Aorta (tissue), 5 donors: ENCODE results near the gene GSX2. TPM values are rescaled to one million over a fixed set of nuclear protein-coding genes. Genes with fewer than 3 reads are reported as not detected.

Experiments
- ATAC-seq: fragments of 200-7000 bp; cut with Tn5 transposase; one replicate; pipeline ENCODE4 v1.9.1; 2022; ENCODE audit warnings: moderate library complexity; ENCODE audit not compliant: low FRiP score
- DNase-seq, 2 donors: peaks; one replicate each; pipeline ENCODE4 v3.0.0-alpha.2; 2020
- H3K27ac ChIP-seq, 2 donors: one replicate each; pipeline ENCODE4 v1.5.1; 2013; ENCODE audit warnings: low read length in 2 of 2, mild to moderate bottlenecking in 2 of 2, moderate library complexity in 2 of 2, control low read depth in 1 of 2, inconsistent platforms in 1 of 2, low read depth in 1 of 2
- H3K27me3 ChIP-seq, 2 donors: one replicate each; pipeline ENCODE4 v1.6.1; 2013; ENCODE audit warnings: control low read depth in 1 of 2, low read length in 1 of 2, mild to moderate bottlenecking in 1 of 2, moderate library complexity in 1 of 2; ENCODE audit not compliant: insufficient read depth in 2 of 2, control insufficient read depth in 1 of 2
- H3K36me3 ChIP-seq, 2 donors: one replicate each; pipeline ENCODE4 v1.6.1; 2013; ENCODE audit warnings: control low read depth in 1 of 2, low read length in 1 of 2, mild to moderate bottlenecking in 1 of 2; ENCODE audit not compliant: insufficient read depth in 2 of 2, control insufficient read depth in 1 of 2
- H3K4me1 ChIP-seq, 2 donors: one replicate each; pipeline ENCODE4 v1.6.1; 2013; ENCODE audit warnings: low read length in 2 of 2, control low read depth in 1 of 2, mild to moderate bottlenecking in 1 of 2, moderate library complexity in 1 of 2; ENCODE audit not compliant: insufficient read depth in 2 of 2, control insufficient read depth in 1 of 2
- H3K4me3 ChIP-seq, 2 donors: one replicate each; pipeline ENCODE4 v1.5.1; 2013; ENCODE audit warnings: low read length in 2 of 2, control low read depth in 1 of 2, mild to moderate bottlenecking in 1 of 2
- H3K9me3 ChIP-seq: one replicate; pipeline ENCODE4 v1.6.1; 2013; ENCODE audit warnings: mild to moderate bottlenecking, low read length; ENCODE audit not compliant: control insufficient read depth
- WGBS, 2 donors: extraction: QIAGEN DNeasy Blood & Tissue Kit; methylation state at CpG; one replicate each; pipeline ENCODE4 v1.1.7; 2013; 5-methylcytosine and 5-hydroxymethylcytosine counted together
- intact Hi-C, 2 donors: fragments of 100-400 bp; cut with DNase I; formaldehyde crosslinking; loops; one replicate each; pipeline versions ENCODE4 v1.14.2 to v1.15.0; 2022
- polyA plus RNA-seq, 2 donors: library from polyadenylated mRNA; stranded (reverse); fragments of 200-250 nt; gene quantifications; one replicate each; pipeline ENCODE4 v1.2.3, GENCODE V29; 2013
- total RNA-seq, 2 donors: library from RNA; stranded (reverse); fragmentation: NEBNext Ultra II Directional; extraction: Animal tissue kit (Norgen Biotek cat#: 25700); gene quantifications; one replicate each; pipeline ENCODE4 v1.2.1, GENCODE V29; 2021
- donor health status: healthy with polysubstance abuse.
- donor health status: Bipolar disorder and iron deficiency.
- donor health status: DM: no; HTN: no; CAD: no.
- donor health status: DM: no; HTN: no; CAD: no.
- donor health status: DM: yes; HTN: yes; CAD: no.

GSX2 gene
- total and polyA plus RNA-seq, 4 donors, result not detected

DNA sequence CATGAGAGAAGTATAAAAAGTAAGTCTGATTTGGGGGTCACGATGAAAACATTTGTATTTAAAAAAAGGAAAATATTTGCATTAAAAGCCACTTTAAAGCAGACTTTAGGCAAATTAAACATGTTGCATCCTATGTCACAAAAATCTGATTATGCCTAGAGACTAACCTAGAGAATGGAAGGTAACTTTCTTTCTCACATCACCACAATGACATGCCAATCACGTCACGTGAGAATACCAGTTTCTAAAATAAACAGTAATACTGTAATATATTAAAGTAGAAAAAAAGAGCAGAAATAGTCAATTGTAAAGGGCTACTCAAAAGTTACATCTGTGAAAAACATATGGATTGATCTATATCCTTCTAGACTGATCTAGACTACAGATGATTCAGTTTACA is 38.9 kb upstream of the GSX2 start:
- ATAC-seq, result no peak
- WGBS, 2 donors, result 39 to 43% methylated on average over 3 of the region's 3 CpGs
- peak overlapping the region in 1 of 2 donors; percentile 18 for H3K4me3 ChIP-seq

DNA sequence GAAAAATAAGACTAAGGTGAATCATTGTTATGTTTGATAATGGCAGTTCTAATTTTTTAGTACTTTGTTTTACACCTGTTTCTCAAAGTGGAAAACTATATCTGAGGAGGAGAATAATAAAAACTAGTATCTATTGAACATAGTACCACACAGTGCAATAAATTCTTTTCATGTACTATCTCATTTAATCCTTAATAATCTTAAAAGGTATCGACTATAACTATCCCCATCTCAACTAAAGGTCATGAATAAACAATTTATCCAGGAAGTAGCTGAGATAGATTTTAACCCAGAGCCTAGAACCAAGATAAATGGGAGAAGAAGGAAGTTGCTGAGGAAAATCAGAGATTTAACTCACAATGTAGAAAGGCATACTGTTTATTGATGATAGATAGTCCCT is 38.1 kb upstream of the GSX2 start:
- WGBS, 2 donors, result 92 to 98% methylated on average over 1 of the region's 1 CpG
- no peaks in the 10 kb centered on the region for H3K9me3 ChIP-seq
- ATAC-seq, result no peak

More for the DNA sequence above, 38.9 kb upstream of the GSX2 start:
- Histone ChIP-seq H3K9me3 (no peaks in the 10 kb centered on the region), H3K27ac (no peak overlapping the region), H3K27me3 (no peaks in the 10 kb centered on the region), H3K36me3 (no peaks in the 10 kb centered on the region), H3K4me1 (peaks cover 2 to 6% of the 10 kb centered on the region in 2 donors)
- DNase-seq, result no peak
- intact Hi-C loops, result loop anchor here (5.0 to 10.0 kb wide), 4 partner anchors 104 to 346 kb away; partner anchors contain the start of gene PDGFRA (in 2 of the 2)

DNA sequence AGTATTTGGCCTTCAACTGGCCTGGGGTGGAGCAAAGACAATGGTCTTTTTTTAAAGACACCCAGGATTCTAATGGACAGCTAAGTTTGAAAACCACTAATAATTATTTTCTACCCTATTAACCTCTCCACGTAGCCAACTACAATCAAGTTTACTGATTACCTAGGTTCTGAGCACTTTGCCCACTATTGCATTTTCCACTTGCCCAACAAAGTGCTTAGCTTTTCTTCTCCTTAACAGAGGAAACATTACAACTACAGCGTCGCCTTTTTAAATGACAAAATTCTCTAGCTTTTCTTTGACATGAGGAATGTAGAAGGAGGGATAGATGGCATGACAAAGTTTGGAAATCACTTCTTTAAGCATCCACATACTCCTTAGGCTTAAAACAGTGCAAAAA is 37.6 kb upstream of the GSX2 start:
- Histone ChIP-seq H3K36me3 (no peaks in the 10 kb centered on the region), H3K9me3 (no peaks in the 10 kb centered on the region), H3K27ac (no peak overlapping the region), H3K4me3 (peak overlapping the region; percentile 58 to 85), H3K27me3 (no peaks in the 10 kb centered on the region), H3K4me1 (peaks cover under 1 to 2% of the 10 kb centered on the region in 2 donors)
- intact Hi-C loops, result loop anchor here (5.0 to 10.0 kb wide), 4 partner anchors 102 to 348 kb away; partner anchors contain the start of gene PDGFRA (in 2 of the 2)
- DNase-seq (no peak), ATAC-seq (no peak)
- 36 to 39% methylated on average over 3 of the region's 3 CpGs for WGBS, 2 donors

More for the DNA sequence above, 38.1 kb upstream of the GSX2 start:
- no peaks in the 10 kb centered on the region for H3K27me3 ChIP-seq
- H3K36me3 ChIP-seq, result no peaks in the 10 kb centered on the region
- no peak for DNase-seq
- intact Hi-C loops, result loop anchor here (5.0 to 10.0 kb wide), 4 partner anchors 103 to 347 kb away; partner anchors contain the start of gene PDGFRA (in 2 of the 2)
- peaks cover 2 to 3% of the 10 kb centered on the region in 2 donors for H3K4me1 ChIP-seq
- H3K27ac ChIP-seq, result no peak overlapping the region
- H3K4me3 ChIP-seq, result peak overlapping the region in 1 of 2 donors; percentile 58

DNA sequence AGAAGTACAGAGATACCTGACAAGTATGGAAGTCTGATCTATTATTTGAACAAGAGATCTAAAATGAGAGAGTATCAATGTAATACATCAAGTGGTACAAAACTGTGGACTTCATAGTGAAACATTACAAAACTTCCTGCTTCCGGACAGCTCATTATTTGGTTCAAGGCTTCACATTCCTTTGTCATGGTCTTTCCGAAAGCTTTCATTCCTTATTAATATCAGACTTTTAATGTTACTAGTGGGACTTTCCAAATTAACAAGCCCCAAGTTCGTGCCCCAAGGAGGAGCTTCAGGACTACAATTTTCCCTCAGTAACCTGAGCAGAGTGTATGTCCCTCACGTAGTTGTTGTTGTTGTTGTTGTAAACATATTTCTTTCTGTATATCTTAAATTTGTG is 36.7 kb upstream of the GSX2 start:
- no peak for DNase-seq
- ATAC-seq, result no peak
- Histone ChIP-seq H3K27ac (no peak overlapping the region), H3K27me3 (no peaks in the 10 kb centered on the region), H3K9me3 (no peaks in the 10 kb centered on the region), H3K4me3 (peak overlapping the region; percentile 58 to 85), H3K36me3 (no peaks in the 10 kb centered on the region), H3K4me1 (peaks cover 0 to 2% of the 10 kb centered on the region in 2 donors)
- 0% methylated on average over 4 of the region's 4 CpGs for whole genome bisulfite sequencing, 2 donors
- intact Hi-C loops, result loop anchor here (5.0 to 10.0 kb wide), 4 partner anchors 102 to 348 kb away; partner anchors contain the start of gene PDGFRA (in 2 of the 2)

DNA sequence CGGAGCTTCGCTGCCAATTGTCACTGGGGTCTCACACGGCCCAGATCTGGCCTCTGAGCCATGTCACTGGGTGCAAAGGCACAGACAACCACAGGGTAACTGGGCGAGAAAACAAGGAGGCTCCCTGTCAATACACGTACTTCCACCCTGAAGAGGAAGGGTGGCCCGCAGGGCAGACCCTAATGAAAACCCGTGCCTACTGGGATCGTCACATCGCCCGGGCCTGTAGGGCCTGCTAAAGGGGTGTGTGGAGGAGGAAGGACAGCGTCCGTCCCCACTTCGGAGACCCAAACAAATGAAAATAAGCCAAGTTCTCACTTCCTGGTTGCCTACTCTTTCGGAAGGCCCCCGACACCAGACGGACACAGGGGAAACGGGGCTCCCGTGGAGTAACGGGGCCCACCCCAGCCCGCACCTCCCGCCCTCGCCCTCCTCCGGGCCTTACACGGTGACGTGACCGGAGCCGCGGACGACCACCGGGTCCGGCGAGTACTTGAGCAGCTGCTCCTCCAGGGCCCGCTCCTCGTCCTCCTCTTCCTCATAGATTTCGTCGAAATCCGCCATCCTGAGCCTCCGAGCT is 36.1 kb upstream of the GSX2 start:
- peak; percentile 65 to 83 for DNase-seq
- intact Hi-C loops, result loop anchor here (5.0 to 10.0 kb wide), 4 partner anchors 101 to 349 kb away; partner anchors contain the start of gene PDGFRA (in 2 of the 2)

DNA sequence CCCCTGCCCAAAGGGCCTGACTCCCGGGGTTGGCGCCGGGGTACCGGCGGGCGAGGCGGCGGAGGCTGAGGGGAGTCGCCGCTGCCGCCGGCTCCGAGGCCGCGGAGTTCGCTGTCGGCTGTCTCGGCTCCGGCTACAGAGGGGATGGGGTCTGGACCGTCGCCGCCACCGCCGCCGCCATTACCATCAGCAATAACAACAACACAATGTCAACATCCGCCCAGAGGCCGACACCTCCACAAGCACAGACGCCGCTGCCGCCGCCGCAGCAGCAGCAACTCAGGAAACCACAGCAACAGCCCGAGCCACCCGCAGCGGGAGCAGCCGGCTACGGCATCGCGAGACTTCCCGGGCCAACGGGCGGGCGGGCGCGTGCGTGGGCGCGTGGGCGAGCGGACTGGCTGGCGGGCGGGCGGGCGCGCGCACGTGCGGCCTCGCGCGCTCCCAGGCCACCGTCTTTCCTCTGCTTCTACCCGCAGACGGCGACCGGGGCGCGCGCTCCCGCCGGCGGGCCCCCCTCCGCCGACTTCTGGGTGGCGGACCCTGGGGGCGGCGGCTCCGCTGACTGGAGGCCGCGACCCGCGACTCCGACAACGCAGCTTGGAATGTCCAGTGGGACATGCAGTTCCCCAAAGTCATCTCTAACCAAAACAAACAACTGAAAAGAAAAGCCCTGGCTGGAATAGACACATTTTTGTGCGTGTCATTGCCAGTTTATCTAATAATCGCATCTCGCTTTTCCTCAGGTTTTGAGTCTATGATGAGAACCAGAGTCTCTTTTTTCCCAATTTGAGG is 35.4 kb upstream of the GSX2 start, which contains the start of gene CHIC2:
Gene CHIC2 (minus strand): TSS at position 289 of the 795 bp plus-strand sequence. CDS start 305 bp downstream, outside the sequence.
- H3K4me1 ChIP-seq, result no peaks in the 10 kb centered on the region
- WGBS, 2 donors, result 0% methylated on average over 44 to 87 of the region's 87 CpGs
- ATAC-seq (peak; percentile 96), DNase-seq (peak; percentile 98 to 99)
- H3K9me3 ChIP-seq, result no peaks in the 10 kb centered on the region
- peak within 1 kb of the TSS; percentile 72 to 98 for H3K27ac ChIP-seq
- no peaks in the 10 kb centered on the region for H3K27me3 ChIP-seq
- intact Hi-C loops, result loop anchor here (5.0 to 10.0 kb wide), 4 partner anchors 100 to 350 kb away; partner anchors contain the start of gene PDGFRA (in 2 of the 2)
- H3K36me3 ChIP-seq, result no peaks in the 10 kb centered on the region
- H3K4me3 ChIP-seq, result peak within 1 kb of the TSS; percentile 58 to 85

More for the DNA sequence above, 36.1 kb upstream of the GSX2 start:
- Histone ChIP-seq H3K36me3 (no peaks in the 10 kb centered on the region), H3K4me3 (peak overlapping the region; percentile 58 to 85), H3K9me3 (no peaks in the 10 kb centered on the region), H3K27me3 (no peaks in the 10 kb centered on the region), H3K27ac (peak overlapping the region; percentile 31 to 87), H3K4me1 (peaks cover 0 to 2% of the 10 kb centered on the region in 2 donors)
- WGBS, 2 donors, result 0% methylated on average over 34 to 38 of the region's 38 CpGs
- peak; percentile 59 for ATAC-seq

DNA sequence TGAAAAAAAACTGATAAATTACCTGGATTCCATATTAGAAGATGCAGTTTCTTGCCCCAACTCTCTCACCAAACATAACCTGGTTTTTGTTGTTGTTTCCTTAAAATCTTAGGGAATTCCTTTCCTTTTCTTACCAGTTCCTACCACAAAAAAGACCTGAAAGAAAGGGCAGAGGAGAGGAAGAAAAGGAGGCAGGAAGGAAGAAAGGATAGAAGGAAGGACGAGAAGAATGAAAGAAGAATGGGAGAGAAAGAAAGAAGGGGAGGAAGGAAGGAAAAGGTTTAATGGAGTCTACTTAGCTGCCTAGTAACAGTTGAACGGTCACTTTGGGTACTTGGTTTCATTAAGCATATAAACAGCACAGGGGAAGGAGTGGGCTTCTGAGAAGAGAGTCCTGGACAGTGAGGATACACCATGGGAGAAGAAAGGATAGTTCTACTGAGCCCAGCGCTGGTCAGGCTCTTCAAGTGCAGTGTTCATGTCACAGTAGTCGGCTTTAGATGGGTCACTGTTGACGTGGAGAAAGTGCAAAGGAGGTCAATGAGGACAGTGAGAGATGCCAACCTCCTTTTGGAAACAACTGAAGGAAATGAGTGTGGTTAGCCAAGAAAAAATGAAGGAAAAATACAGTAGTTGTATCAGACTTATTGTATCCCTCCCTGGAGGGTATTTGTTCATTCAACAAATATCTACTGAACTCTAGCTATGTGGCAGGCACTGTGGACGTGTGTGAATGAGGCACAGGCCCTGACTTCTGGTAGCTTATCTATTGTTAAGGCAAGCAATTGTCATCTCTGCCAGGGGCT is 34.5 kb upstream of the GSX2 start:
- Histone ChIP-seq H3K36me3 (no peaks in the 10 kb centered on the region), H3K4me3 (peak overlapping the region in 1 of 2 donors; percentile 38), H3K27ac (peak overlapping the region; percentile 72 to 98), H3K9me3 (no peaks in the 10 kb centered on the region), H3K4me1 (no peaks in the 10 kb centered on the region), H3K27me3 (no peaks in the 10 kb centered on the region)
- ATAC-seq (no peak), DNase-seq (no peak)
- intact Hi-C loops, result loop anchor here (10.0 kb wide), 3 partner anchors 99 to 351 kb away; partner anchors contain the start of gene PDGFRA (in 2 of the 2)
- 33 to 38% methylated on average over 6 of the region's 6 CpGs for WGBS, 2 donors

DNA sequence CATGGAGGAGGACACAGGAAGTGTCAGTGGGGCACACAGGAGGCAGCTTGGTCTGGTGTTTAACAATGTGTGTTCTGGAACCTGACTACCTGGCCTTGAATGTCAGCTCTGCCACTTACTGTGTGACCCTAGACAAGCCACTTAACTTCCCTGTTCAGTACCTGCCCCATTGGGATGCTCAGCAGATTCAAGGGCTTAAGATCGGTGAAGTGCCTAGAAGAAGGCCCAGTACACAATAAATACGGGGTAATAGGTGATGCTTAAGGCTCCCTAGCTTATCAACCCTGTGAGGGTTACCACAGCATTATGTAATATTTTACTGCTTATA is 33.9 kb upstream of the GSX2 start:
- DNase-seq (no peak), ATAC-seq (no peak)
- peak overlapping the region in 1 of 2 donors; percentile 98 for H3K27ac ChIP-seq
- H3K4me1 ChIP-seq, result no peaks in the 10 kb centered on the region
- 94 to 95% methylated on average over 2 of the region's 2 CpGs for WGBS, 2 donors
- H3K36me3 ChIP-seq, result no peaks in the 10 kb centered on the region
- intact Hi-C loops, result loop anchor here (10.0 kb wide), 3 partner anchors 99 to 351 kb away; partner anchors contain the start of gene PDGFRA (in 2 of the 2)
- no peaks in the 10 kb centered on the region for H3K9me3 ChIP-seq
- H3K4me3 ChIP-seq, result no peak overlapping the region
- H3K27me3 ChIP-seq, result no peaks in the 10 kb centered on the region
